Endothelial cell of umbilical vein (primary cell): ENCODE measurements around the gene BIRC6. TPM values are rescaled to one million over a fixed set of nuclear protein-coding genes. Genes with fewer than 3 reads are reported as not detected.
A peak's percentile ranks its signal among the peaks of the same experiment; 100 is the strongest.
"Not testable (repeated sequence)": the region's sequence is repeated elsewhere in the genome, so short reads cannot be mapped to it uniquely, and the experiment has no call there.

ENCODE experiments used
- BruUV-seq: library from RNA; stranded (reverse); fragments of 400-500 nt; replicated peaks from 2 replicates; lab custom pipeline; 2021; lab: Mats Ljungman, UMichigan
- CTCF ChIA-PET: fragments of 300-600, 350-600 bp; sonication (Branson Sonifier 250); formaldehyde crosslinking; loops from one replicate; lab custom pipeline; 2021; ENCODE audit warnings: antibody characterized with exemption, inconsistent platforms; lab: Charles Lee
- POLR2A ChIA-PET: fragments of 300-600, 350-600 bp; sonication (Branson Sonifier 250); formaldehyde crosslinking; loops from one replicate; lab custom pipeline; 2021; ENCODE audit warnings: antibody characterized with exemption, inconsistent platforms; lab: Charles Lee
- DNase-seq: peaks from one replicate; pipeline ENCODE4 v3.0.0-alpha.2; 2011; ENCODE audit warnings: low read depth, low spot score
- FAIRE-seq: peaks from 2 replicates; lab custom pipeline; 2011; peaks lifted over from hg19 to GRCh38; lab: Jason Lieb, UNC
- H2AFZ ChIP-seq: 2 replicates; pipeline ENCODE4 v1.6.0; 2012; ENCODE audit warnings: low read depth, low read length, control low read depth, inconsistent platforms
- H3K27ac ChIP-seq: 2 replicates; pipeline ENCODE4 v1.5.1; 2011; ENCODE audit warnings: low read depth, mild to moderate bottlenecking, control low read depth, low read length, moderate library complexity; ENCODE audit not compliant: insufficient read depth
- H3K27me3 ChIP-seq, 2 experiments: 2 replicates each; pipeline versions ENCODE4 v1.6.0 to v1.6.1; 2011; ENCODE audit warnings: low read length in 2 of 2, mixed read lengths in 1 of 2; ENCODE audit not compliant: control insufficient read depth in 2 of 2, insufficient read depth in 2 of 2
- H3K36me3 ChIP-seq, 2 experiments: 2 replicates in 1 of 2; 3 replicates in 1 of 2; pipeline ENCODE4 v1.5.1; 2011; ENCODE audit warnings: low read length in 2 of 2, mild to moderate bottlenecking in 1 of 2, moderate library complexity in 1 of 2; ENCODE audit not compliant: control insufficient read depth in 2 of 2, insufficient read depth in 2 of 2; ENCODE audit errors: extremely low read depth in 1 of 2
- H3K4me1 ChIP-seq: 3 replicates; pipeline ENCODE4 v1.5.1; 2011; ENCODE audit warnings: mild to moderate bottlenecking, low read length; ENCODE audit not compliant: control insufficient read depth, insufficient read depth; ENCODE audit errors: extremely low read depth
- H3K4me2 ChIP-seq: 2 replicates; pipeline ENCODE4 v1.6.1; 2011; ENCODE audit warnings: low read length, control low read depth, mixed read lengths; ENCODE audit not compliant: insufficient read depth
- H3K4me3 ChIP-seq, 3 experiments: fragments of 200-600 bp in 1 of 3; sonication (generic), shearing (Covaris generic) in 1 of 3; replicated peaks in 1 of 3; 2 replicates each; pipeline ENCODE4 v1.5.1; 2011 to 2016; ENCODE audit warnings: control low read depth in 3 of 3, low read length in 3 of 3, mild to moderate bottlenecking in 2 of 3, inconsistent platforms in 1 of 3, low read depth in 1 of 3, moderate library complexity in 1 of 3; ENCODE audit not compliant: insufficient read depth in 1 of 3
- H3K79me2 ChIP-seq: 2 replicates; pipeline ENCODE4 v1.6.0; 2012; ENCODE audit warnings: low read length, inconsistent platforms; ENCODE audit not compliant: control insufficient read depth, insufficient read depth
- H3K9ac ChIP-seq: replicated peaks from 2 replicates; pipeline ENCODE3; 2011; ENCODE audit warnings: low read length, control low read depth; ENCODE audit not compliant: insufficient read depth; ENCODE audit errors: extremely low read depth
- H3K9me1 ChIP-seq: replicated peaks from 3 replicates; pipeline ENCODE4 v1.6.0; 2011; ENCODE audit warnings: mild to moderate bottlenecking, low read length; ENCODE audit not compliant: control insufficient read depth, insufficient read depth; ENCODE audit errors: extremely low read depth
- H3K9me3 ChIP-seq: replicated peaks from 2 replicates; pipeline ENCODE4 v1.5.1; 2012; ENCODE audit warnings: low read length, inconsistent platforms; ENCODE audit not compliant: control insufficient read depth, insufficient read depth
- H4K20me1 ChIP-seq: replicated peaks from 2 replicates; pipeline ENCODE3; 2011; ENCODE audit warnings: mild to moderate bottlenecking, low read length; ENCODE audit not compliant: control insufficient read depth, insufficient read depth; ENCODE audit errors: extremely low read depth
- EZH2 ChIP-seq: IDR thresholded peaks from 2 replicates; pipeline ENCODE4 v1.6.1; 2012; ENCODE audit warnings: borderline replicate concordance, low read depth, mild to moderate bottlenecking, moderate library complexity, low read length, inconsistent platforms; ENCODE audit not compliant: severe bottlenecking
- JUN ChIP-seq: IDR thresholded peaks from 2 replicates; pipeline ENCODE4 v1.6.1; 2011; ENCODE audit warnings: borderline replicate concordance, low read depth; ENCODE audit not compliant: insufficient read length, insufficient read depth
- MYC ChIP-seq: IDR thresholded peaks from one replicate; pipeline ENCODE4 v1.6.1; 2011; ENCODE audit warnings: mild to moderate bottlenecking, low read depth, low read length
- POLR2A ChIP-seq: IDR thresholded peaks from 2 replicates; pipeline ENCODE4 v1.6.1; 2012; ENCODE audit warnings: low read depth, mild to moderate bottlenecking, control low read depth, low read length
- POLR2AphosphoS5 ChIP-seq: IDR thresholded peaks from 2 replicates; pipeline ENCODE4 v1.6.1; 2012; ENCODE audit warnings: low read depth, mild to moderate bottlenecking, control low read depth, low read length, moderate library complexity; ENCODE audit not compliant: insufficient read depth
- dilution Hi-C: fragments of 300-500 bp; cut with MboI; formaldehyde crosslinking; loops from one replicate; pipeline ENCODE4 v1.15.0; 2019; ENCODE audit warnings: low sequenced_read_pairs; ENCODE audit not compliant: extremely low pct_ligation_motif_present
- intact Hi-C: fragments of 100-400 bp; cut with micrococcal nuclease; formaldehyde crosslinking; loops from one replicate; pipeline ENCODE4 v1.10.0; 2022
- polyA plus RNA-seq, 4 experiments: library from polyadenylated mRNA; depleted of rRNA in 3 of 4; stranded (reverse) in 3 of 4; unstranded in 1 of 4; fragments of >200 nt; gene quantifications; 2 replicates each; pipeline versions ENCODE4 v1.2.1 to v1.2.3, GENCODE V29; 2011 to 2012; ENCODE audit warnings: missing spikeins in 1 of 4
- total RNA-seq: library from RNA; stranded (reverse); gene quantifications from 2 replicates; pipeline ENCODE4 v1.2.3, GENCODE V29; 2021
- TF ChIP-seq, protein P1 (sequence below), 2 donors: IDR thresholded peaks; 1 replicate in 1 of 2; 2 replicates in 1 of 2; pipeline ENCODE4 v1.5.1; 2011; ENCODE audit warnings: low read length in 2 of 2, mild to moderate bottlenecking in 2 of 2, moderate library complexity in 2 of 2, control low read depth in 1 of 2, inconsistent platforms in 1 of 2, low read depth in 1 of 2; ENCODE audit not compliant: insufficient read depth in 1 of 2; ENCODE audit errors: extremely low read depth in 1 of 2

BIRC6 gene
- total and polyA plus RNA-seq, 2 donors (not counting 3 experiments of a cell fraction or from before 2014, with no cell fraction given), result 34.2 to 83.1 TPM

DNA sequence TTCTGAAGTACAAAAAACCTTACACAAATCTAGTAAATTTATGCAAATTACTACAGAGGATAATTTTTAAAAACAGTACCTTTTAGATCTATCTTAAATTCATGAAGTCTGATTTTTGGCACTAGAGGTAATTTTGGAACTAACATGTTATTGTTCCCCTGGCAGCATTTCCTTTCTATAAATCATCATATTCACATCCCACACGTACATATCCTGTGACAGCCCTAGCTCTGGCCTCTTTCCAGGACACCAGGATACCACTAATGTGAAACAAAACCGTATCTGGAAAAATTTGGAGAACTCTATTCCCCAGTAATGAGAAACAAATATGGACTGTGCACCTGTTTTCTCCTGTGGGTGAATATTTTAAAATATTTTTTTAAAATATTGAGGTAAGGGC is 14.0 kb upstream of the BIRC6 start:
- H3K9me3 ChIP-seq, result no peaks in the 10 kb centered on the region
- peak overlapping the region; percentile 82 for H3K9ac ChIP-seq
- peak overlapping the region; percentile 74 for H3K27ac ChIP-seq
- peak; percentile 91 for FAIRE-seq
- no TSS peak for BruUV-seq
- H3K9me1 ChIP-seq, result no peaks in the 10 kb centered on the region
- no peaks in the 10 kb centered on the region for H3K36me3 ChIP-seq
- intact Hi-C loops (loop anchor here (1.0 kb wide), 1 partner anchor 14 kb away; the partner anchor contains the start of gene BIRC6), dilution Hi-C loops (no loop called here)
- H2AFZ ChIP-seq, result no peak overlapping the region
- POLR2A ChIA-PET, result no interaction called here
- TF ChIP-seq POLR2A (no peak), MYC (no peak), POLR2AphosphoS5 (no peak), EZH2 (no peak), JUN (peak; percentile 41)
- TF ChIP-seq, protein P1, sequence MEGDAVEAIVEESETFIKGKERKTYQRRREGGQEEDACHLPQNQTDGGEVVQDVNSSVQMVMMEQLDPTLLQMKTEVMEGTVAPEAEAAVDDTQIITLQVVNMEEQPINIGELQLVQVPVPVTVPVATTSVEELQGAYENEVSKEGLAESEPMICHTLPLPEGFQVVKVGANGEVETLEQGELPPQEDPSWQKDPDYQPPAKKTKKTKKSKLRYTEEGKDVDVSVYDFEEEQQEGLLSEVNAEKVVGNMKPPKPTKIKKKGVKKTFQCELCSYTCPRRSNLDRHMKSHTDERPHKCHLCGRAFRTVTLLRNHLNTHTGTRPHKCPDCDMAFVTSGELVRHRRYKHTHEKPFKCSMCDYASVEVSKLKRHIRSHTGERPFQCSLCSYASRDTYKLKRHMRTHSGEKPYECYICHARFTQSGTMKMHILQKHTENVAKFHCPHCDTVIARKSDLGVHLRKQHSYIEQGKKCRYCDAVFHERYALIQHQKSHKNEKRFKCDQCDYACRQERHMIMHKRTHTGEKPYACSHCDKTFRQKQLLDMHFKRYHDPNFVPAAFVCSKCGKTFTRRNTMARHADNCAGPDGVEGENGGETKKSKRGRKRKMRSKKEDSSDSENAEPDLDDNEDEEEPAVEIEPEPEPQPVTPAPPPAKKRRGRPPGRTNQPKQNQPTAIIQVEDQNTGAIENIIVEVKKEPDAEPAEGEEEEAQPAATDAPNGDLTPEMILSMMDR (IDR thresholded peaks at IDR 0.05; ENCODE audit: extremely low read depth in 1 of 2, insufficient read depth in 1 of 2, low read depth in 1 of 2, low read length in 2 of 2), result no peak
- no peaks in the 10 kb centered on the region for H4K20me1 ChIP-seq
- peaks cover 3% of the 10 kb centered on the region for H3K4me1 ChIP-seq
- no peaks in the 10 kb centered on the region for H3K79me2 ChIP-seq
- CTCF ChIA-PET, result interaction anchor here (0.8 to 1.2 kb wide), 2 partner anchors 14 to 27 kb away, joined by 3 read pairs; partner anchors contain the start of gene BIRC6
- peak overlapping the region; percentile 91 for H3K4me2 ChIP-seq
- peak; percentile 91 for DNase-seq
- no peaks in the 10 kb centered on the region for H3K27me3 ChIP-seq
- H3K4me3 ChIP-seq, result peak overlapping the region in 2 of 3 experiments; percentile 16 to 58

GRCh38 chr2:32350797-32351196 is 6.0 kb upstream of the BIRC6 start:
- H3K36me3 ChIP-seq, H3K4me3 ChIP-seq, H3K4me2 ChIP-seq, H3K9me1 ChIP-seq, H3K79me2 ChIP-seq, H3K27me3 ChIP-seq, POLR2A ChIA-PET, CTCF ChIA-PET, intact Hi-C loops, DNase-seq, dilution Hi-C loops, H4K20me1 ChIP-seq, BruUV-seq, H3K4me1 ChIP-seq, H3K9me3 ChIP-seq, H3K9ac ChIP-seq, FAIRE-seq, H3K27ac ChIP-seq, H2AFZ ChIP-seq: not testable (repeated sequence)
